ENCODE data around the gene GFRA1.

DNA sequence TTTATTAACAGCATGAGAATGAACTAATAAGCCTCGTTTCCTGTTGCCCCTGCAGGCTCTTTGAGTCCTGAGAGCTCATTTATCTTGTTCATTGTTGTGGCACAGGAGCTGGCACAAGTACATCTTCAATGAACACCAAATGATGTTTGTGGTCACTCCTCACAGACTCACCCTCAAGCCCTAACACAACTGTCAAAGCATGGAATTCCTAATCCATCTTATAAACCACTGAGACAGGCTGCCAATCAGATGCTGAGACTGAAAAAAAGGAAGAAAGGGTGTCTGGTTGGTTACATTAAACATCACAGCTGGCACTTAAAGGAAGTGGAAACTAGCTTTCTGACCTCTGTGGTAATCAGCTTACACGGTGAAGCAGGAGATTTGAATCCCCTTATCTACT lies 43.5 kb upstream of the GFRA1 start:
- TF ChIP-seq, protein P1, sequence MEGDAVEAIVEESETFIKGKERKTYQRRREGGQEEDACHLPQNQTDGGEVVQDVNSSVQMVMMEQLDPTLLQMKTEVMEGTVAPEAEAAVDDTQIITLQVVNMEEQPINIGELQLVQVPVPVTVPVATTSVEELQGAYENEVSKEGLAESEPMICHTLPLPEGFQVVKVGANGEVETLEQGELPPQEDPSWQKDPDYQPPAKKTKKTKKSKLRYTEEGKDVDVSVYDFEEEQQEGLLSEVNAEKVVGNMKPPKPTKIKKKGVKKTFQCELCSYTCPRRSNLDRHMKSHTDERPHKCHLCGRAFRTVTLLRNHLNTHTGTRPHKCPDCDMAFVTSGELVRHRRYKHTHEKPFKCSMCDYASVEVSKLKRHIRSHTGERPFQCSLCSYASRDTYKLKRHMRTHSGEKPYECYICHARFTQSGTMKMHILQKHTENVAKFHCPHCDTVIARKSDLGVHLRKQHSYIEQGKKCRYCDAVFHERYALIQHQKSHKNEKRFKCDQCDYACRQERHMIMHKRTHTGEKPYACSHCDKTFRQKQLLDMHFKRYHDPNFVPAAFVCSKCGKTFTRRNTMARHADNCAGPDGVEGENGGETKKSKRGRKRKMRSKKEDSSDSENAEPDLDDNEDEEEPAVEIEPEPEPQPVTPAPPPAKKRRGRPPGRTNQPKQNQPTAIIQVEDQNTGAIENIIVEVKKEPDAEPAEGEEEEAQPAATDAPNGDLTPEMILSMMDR (IDR thresholded peaks at IDR 0.05; ENCODE audit: insufficient read depth, low read length, poor library complexity, severe bottlenecking): no peak
- no peak for TF ChIP-seq EZH2phosphoT487 (conservative IDR thresholded peaks at IDR 0.05; ENCODE audit: low read length)
